ENCODE data around the gene DNAJB14. TPM values are rescaled to one million over a fixed set of nuclear protein-coding genes. Genes with fewer than 3 reads are reported as not detected.

Gene DNAJB14
- total and polyA plus RNA-seq, 2 experiments from 2014 or later, result 24.9 to 27.3 TPM

DNA sequence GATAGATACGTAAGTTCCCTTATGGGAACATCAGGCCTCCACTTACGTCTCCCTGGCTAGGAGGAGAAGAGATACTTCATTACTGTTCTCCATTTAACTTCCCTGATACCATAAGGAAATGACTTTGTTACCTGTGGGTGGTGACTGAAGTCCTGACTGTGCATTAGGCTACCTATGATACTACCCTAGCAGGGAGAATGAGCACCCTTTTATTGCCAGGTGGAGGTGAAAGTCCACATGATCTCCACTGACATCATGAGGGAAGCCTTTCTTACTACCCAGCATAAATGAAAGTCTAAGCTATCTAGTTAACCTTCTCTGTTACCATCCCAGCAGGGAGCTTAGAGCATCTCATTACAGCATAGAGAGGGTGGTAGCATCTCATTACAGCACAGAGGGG is 27.8 kb downstream of the DNAJB14 start:
- Histone ChIP-seq H3K4me1 (ENCODE audit: insufficient read depth) (no peaks in the 10 kb centered on the region), H2AFZ (no peak overlapping the region), H3K27me3 (ENCODE audit: insufficient read depth) (no peaks in the 10 kb centered on the region), H4K20me1 (replicated peaks; ENCODE audit: insufficient read depth) (no peaks in the 10 kb centered on the region; the same call in 1 of the 2 replicates), H3F3A (replicated peaks; ENCODE audit: low read depth) (no peaks in the 10 kb centered on the region), H3K79me2 (replicated peaks; ENCODE audit: insufficient read depth) (no peaks in the 10 kb centered on the region), H3K4me3 (no peak overlapping the region), H3K4me2 (no peak overlapping the region), H3K36me3 (ENCODE audit: insufficient read depth) (peaks cover 12% of the 10 kb centered on the region; the same call in 1 of the 2 replicates), H3K27ac (ENCODE audit: low read depth) (no peak overlapping the region), H3K9me2 (ENCODE audit: insufficient read depth) (no peaks in the 10 kb centered on the region)
- Mint-ChIP-seq H3K4me3 (no peak overlapping the region), H3K4me1 (no peaks in the 10 kb centered on the region), H3K27me3 (ENCODE audit: insufficient read depth, low read depth, poor library complexity) (no peaks in the 10 kb centered on the region), H3K36me3 (ENCODE audit: low read depth) (peaks cover 32% of the 10 kb centered on the region), H3K9me3 (no peaks in the 10 kb centered on the region), H3K27ac (no peak overlapping the region)
- DNase-seq (ENCODE audit: low spot score), result no peak
- no peak for TF ChIP-seq NANOG (IDR thresholded peaks at IDR 0.05; ENCODE audit: borderline replicate concordance)
- no peak; the same call in 2 of the 3 replicates for ATAC-seq

DNA sequence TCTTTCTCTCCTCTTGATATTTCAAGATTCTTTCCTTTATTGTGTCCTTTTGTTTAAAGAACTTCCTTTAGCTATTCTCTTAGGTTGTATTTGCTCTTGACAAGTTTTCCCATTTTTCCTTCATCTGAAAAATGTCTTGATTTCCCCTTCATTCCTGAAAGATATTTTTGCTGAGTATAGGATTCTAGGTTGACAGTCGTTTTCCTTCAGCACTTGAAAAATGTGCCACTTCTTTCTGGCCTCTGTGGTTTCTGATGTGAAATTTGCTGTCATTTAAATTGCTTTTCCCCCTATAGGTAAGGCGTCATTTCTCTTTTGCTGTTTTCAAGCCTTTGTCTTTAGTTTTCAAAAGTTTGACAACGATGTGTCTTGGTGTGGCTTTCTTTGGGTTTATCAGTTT is 28.8 kb downstream of the DNAJB14 start:
- H3K4me2 ChIP-seq, result no peak overlapping the region
- H3K4me1 ChIP-seq (ENCODE audit: insufficient read depth), result no peaks in the 10 kb centered on the region
- no peak overlapping the region for H3K4me3 Mint-ChIP-seq
- no peaks in the 10 kb centered on the region for H3F3A ChIP-seq (replicated peaks; ENCODE audit: low read depth)
- no peaks in the 10 kb centered on the region; the same call in 1 of the 2 replicates for H4K20me1 ChIP-seq (replicated peaks; ENCODE audit: insufficient read depth)
- H3K9me2 ChIP-seq (ENCODE audit: insufficient read depth), result no peaks in the 10 kb centered on the region
- H3K4me3 ChIP-seq, result no peak overlapping the region
- H3K4me1 Mint-ChIP-seq, result no peaks in the 10 kb centered on the region
- H3K27ac Mint-ChIP-seq, result no peak overlapping the region
- ATAC-seq (no peak), DNase-seq (ENCODE audit: low spot score) (no peak)
- no peaks in the 10 kb centered on the region for H3K79me2 ChIP-seq (replicated peaks; ENCODE audit: insufficient read depth)
- no peak overlapping the region for H3K27ac ChIP-seq (ENCODE audit: low read depth)
- H3K36me3 ChIP-seq (ENCODE audit: insufficient read depth), result peaks cover 12% of the 10 kb centered on the region; the same call in 1 of the 2 replicates
- H3K27me3 ChIP-seq (ENCODE audit: insufficient read depth), result no peaks in the 10 kb centered on the region
- H2AFZ ChIP-seq, result no peak overlapping the region
- H3K9me3 Mint-ChIP-seq, result no peaks in the 10 kb centered on the region
- peaks cover 32% of the 10 kb centered on the region for H3K36me3 Mint-ChIP-seq (ENCODE audit: low read depth)
- TF ChIP-seq, protein P1, sequence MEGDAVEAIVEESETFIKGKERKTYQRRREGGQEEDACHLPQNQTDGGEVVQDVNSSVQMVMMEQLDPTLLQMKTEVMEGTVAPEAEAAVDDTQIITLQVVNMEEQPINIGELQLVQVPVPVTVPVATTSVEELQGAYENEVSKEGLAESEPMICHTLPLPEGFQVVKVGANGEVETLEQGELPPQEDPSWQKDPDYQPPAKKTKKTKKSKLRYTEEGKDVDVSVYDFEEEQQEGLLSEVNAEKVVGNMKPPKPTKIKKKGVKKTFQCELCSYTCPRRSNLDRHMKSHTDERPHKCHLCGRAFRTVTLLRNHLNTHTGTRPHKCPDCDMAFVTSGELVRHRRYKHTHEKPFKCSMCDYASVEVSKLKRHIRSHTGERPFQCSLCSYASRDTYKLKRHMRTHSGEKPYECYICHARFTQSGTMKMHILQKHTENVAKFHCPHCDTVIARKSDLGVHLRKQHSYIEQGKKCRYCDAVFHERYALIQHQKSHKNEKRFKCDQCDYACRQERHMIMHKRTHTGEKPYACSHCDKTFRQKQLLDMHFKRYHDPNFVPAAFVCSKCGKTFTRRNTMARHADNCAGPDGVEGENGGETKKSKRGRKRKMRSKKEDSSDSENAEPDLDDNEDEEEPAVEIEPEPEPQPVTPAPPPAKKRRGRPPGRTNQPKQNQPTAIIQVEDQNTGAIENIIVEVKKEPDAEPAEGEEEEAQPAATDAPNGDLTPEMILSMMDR (conservative IDR thresholded peaks at IDR 0.05; ENCODE audit: low read depth in 2 of 2), result no peak
- TF ChIP-seq ZNF114 (CRISPR knock-in tag; IDR thresholded peaks at IDR 0.05) (no peak), ZNF331 (CRISPR knock-in tag; IDR thresholded peaks at IDR 0.05; ENCODE audit: low read depth) (no peak), CREB1 (CRISPR knock-in tag; IDR thresholded peaks at IDR 0.05; ENCODE audit: low read depth) (no peak)
- TF ChIP-seq, protein P2, sequence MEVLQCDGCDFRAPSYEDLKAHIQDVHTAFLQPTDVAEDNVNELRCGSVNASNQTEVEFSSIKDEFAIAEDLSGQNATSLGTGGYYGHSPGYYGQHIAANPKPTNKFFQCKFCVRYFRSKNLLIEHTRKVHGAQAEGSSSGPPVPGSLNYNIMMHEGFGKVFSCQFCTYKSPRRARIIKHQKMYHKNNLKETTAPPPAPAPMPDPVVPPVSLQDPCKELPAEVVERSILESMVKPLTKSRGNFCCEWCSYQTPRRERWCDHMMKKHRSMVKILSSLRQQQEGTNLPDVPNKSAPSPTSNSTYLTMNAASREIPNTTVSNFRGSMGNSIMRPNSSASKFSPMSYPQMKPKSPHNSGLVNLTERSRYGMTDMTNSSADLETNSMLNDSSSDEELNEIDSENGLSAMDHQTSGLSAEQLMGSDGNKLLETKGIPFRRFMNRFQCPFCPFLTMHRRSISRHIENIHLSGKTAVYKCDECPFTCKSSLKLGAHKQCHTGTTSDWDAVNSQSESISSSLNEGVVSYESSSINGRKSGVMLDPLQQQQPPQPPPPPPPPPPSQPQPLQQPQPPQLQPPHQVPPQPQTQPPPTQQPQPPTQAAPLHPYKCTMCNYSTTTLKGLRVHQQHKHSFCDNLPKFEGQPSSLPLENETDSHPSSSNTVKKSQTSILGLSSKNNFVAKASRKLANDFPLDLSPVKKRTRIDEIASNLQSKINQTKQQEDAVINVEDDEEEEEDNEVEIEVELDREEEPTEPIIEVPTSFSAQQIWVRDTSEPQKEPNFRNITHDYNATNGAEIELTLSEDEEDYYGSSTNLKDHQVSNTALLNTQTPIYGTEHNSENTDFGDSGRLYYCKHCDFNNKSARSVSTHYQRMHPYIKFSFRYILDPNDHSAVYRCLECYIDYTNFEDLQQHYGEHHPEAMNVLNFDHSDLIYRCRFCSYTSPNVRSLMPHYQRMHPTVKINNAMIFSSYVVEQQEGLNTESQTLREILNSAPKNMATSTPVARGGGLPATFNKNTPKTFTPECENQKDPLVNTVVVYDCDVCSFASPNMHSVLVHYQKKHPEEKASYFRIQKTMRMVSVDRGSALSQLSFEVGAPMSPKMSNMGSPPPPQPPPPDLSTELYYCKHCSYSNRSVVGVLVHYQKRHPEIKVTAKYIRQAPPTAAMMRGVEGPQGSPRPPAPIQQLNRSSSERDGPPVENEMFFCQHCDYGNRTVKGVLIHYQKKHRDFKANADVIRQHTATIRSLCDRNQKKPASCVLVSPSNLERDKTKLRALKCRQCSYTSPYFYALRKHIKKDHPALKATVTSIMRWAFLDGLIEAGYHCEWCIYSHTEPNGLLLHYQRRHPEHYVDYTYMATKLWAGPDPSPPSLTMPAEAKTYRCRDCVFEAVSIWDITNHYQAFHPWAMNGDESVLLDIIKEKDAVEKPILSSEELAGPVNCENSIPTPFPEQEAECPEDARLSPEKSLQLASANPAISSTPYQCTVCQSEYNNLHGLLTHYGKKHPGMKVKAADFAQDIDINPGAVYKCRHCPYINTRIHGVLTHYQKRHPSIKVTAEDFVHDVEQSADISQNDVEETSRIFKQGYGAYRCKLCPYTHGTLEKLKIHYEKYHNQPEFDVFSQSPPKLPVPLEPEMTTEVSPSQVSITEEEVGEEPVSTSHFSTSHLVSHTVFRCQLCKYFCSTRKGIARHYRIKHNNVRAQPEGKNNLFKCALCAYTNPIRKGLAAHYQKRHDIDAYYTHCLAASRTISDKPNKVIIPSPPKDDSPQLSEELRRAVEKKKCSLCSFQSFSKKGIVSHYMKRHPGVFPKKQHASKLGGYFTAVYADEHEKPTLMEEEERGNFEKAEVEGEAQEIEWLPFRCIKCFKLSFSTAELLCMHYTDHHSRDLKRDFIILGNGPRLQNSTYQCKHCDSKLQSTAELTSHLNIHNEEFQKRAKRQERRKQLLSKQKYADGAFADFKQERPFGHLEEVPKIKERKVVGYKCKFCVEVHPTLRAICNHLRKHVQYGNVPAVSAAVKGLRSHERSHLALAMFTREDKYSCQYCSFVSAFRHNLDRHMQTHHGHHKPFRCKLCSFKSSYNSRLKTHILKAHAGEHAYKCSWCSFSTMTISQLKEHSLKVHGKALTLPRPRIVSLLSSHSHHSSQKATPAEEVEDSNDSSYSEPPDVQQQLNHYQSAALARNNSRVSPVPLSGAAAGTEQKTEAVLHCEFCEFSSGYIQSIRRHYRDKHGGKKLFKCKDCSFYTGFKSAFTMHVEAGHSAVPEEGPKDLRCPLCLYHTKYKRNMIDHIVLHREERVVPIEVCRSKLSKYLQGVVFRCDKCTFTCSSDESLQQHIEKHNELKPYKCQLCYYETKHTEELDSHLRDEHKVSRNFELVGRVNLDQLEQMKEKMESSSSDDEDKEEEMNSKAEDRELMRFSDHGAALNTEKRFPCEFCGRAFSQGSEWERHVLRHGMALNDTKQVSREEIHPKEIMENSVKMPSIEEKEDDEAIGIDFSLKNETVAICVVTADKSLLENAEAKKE (CRISPR knock-in tag; IDR thresholded peaks at IDR 0.05), result no peak
- H3K27me3 Mint-ChIP-seq (ENCODE audit: insufficient read depth, low read depth, poor library complexity), result no peaks in the 10 kb centered on the region
